Glutamatergic neuron (in vitro differentiated cells): Measurements from ENCODE around the gene TFDP1. TPM values are rescaled to one million over a fixed set of nuclear protein-coding genes. Genes with fewer than 3 reads are reported as not detected.
"Not testable (repeated sequence)": the region's sequence is repeated elsewhere in the genome, so short reads cannot be mapped to it uniquely, and the experiment has no call there.

ENCODE experiments used
- DNase-seq: peaks from one replicate; pipeline ENCODE4 v3.0.0; 2022
- H3K27ac Mint-ChIP-seq: one replicate; pipeline ENCODE4 v1.8.0; 2020; ENCODE audit warnings: mild to moderate bottlenecking, mixed read lengths, inconsistent platforms; ENCODE audit not compliant: unreplicated experiment
- H3K27me3 Mint-ChIP-seq: one replicate; pipeline ENCODE4 v1.8.0; 2020; ENCODE audit warnings: mild to moderate bottlenecking, moderate library complexity, mixed read lengths, inconsistent platforms; ENCODE audit not compliant: unreplicated experiment
- H3K36me3 Mint-ChIP-seq: one replicate; pipeline ENCODE4 v1.8.0; 2020; ENCODE audit warnings: mild to moderate bottlenecking, mixed read lengths, inconsistent platforms; ENCODE audit not compliant: unreplicated experiment
- H3K4me1 Mint-ChIP-seq: one replicate; pipeline ENCODE4 v1.8.0; 2020; ENCODE audit warnings: mild to moderate bottlenecking, low read depth, mixed read lengths, inconsistent platforms; ENCODE audit not compliant: unreplicated experiment
- H3K4me3 Mint-ChIP-seq: one replicate; pipeline ENCODE4 v1.8.0; 2020; ENCODE audit warnings: mild to moderate bottlenecking, mixed read lengths, inconsistent platforms; ENCODE audit not compliant: unreplicated experiment
- H3K9me3 Mint-ChIP-seq: one replicate; pipeline ENCODE4 v1.8.0; 2020; ENCODE audit warnings: mild to moderate bottlenecking, moderate library complexity, mixed read lengths, inconsistent platforms; ENCODE audit not compliant: unreplicated experiment
- CTCF ChIP-seq: fragments of 200-600 bp; sonication (generic); IDR thresholded peaks from one replicate; pipeline ENCODE4 v1.5.0; 2021; ENCODE audit not compliant: partially characterized antibody, unreplicated experiment
- total RNA-seq: library from RNA; stranded (reverse); fragmentation: NEBNext Ultra II Directional; extraction: Animal tissue kit (Norgen Biotek cat#: 25700); gene quantifications from one replicate; pipeline ENCODE4 v1.2.1, GENCODE V29; 2021; ENCODE audit not compliant: unreplicated experiment

The TFDP1 gene
- total RNA-seq, 1 donor from 2014 or later: 62.0 TPM

GRCh38 chr13:113623491-113624234 is 39.1 kb downstream of the TFDP1 start:
- peaks cover 39% of the 10 kb centered on the region for H3K9me3 Mint-ChIP-seq
- no peak overlapping the region for H3K4me3 Mint-ChIP-seq
- DNase-seq: no peak
- peaks cover 41% of the 10 kb centered on the region for H3K4me1 Mint-ChIP-seq
- H3K27me3 Mint-ChIP-seq: peaks cover 22% of the 10 kb centered on the region
- no peak overlapping the region for H3K27ac Mint-ChIP-seq
- TF ChIP-seq CTCF: no peak
- H3K36me3 Mint-ChIP-seq: peaks cover 33% of the 10 kb centered on the region

DNA sequence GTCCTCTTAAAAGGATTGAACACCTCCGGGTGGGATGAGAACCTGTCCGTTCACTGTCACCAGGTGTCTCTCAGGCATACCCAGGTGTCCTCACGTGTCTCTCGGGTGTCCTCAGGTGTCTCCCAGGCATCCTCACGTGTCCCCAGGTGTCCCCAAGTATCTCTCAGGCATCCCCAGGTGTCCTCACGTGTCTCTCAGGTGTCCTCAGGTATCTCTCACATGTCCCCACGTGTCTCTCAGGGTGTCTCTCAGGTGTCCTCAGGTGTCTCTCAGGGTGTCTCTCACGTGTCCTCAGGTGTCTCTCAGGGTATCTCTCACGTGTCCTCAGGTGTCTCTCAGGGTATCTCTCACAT is 39.7 kb downstream of the TFDP1 start:
- H3K36me3 Mint-ChIP-seq: peaks cover 33% of the 10 kb centered on the region
- H3K4me1 Mint-ChIP-seq: peaks cover 43% of the 10 kb centered on the region
- peak overlapping the region; percentile 59 for H3K27ac Mint-ChIP-seq
- peaks cover 40% of the 10 kb centered on the region for H3K9me3 Mint-ChIP-seq
- peaks cover 21% of the 10 kb centered on the region for H3K27me3 Mint-ChIP-seq
- no peak for DNase-seq
- H3K4me3 Mint-ChIP-seq: no peak overlapping the region
- TF ChIP-seq CTCF: no peak

- Mint-ChIP-seq H3K27ac (peak overlapping the region; percentile 59), H3K9me3 (peaks cover 42% of the 10 kb centered on the region)
- not testable (repeated sequence) for H3K4me3 Mint-ChIP-seq
These were observed 40.2 kb downstream of the TFDP1 start for GRCh38 chr13:113624640-113625304.

DNA sequence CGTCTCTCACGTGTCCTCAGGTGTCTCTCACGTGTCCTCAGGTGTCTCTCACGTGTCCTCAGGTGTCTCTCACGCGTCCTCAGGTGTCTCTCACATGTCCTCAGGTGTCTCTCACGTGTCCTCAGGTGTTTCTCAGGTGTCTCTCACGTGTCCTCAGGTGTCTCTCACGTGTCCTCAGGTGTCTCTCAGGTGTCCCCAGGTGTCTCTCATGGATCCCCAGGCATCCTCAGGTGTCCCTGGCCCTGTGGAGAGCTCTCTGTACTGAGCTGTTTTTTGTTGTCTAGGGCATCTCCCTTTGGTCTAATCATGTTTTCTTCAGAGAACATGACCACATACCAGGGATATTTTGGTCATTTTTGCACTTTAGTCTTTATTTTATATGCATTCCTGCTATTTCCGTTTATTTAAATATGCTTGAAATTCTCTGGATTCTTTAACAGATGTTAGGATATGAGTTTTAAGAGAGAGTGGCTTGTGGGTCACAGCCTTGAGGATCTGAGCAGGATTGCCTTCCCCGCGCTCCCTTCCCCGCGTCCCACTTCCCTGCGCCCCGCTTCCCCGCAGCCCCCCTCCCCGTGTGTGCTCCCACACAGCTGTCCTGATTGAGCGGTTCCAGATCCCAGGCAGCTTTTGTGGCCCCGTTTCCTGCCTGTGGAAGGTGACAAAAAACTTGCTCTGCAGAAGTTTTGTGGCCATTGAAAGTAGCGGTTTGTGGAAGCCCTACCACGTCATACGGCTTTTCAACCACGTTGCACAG is 41.6 kb downstream of the TFDP1 start:
- no peak overlapping the region for H3K4me3 Mint-ChIP-seq
- H3K27me3 Mint-ChIP-seq: peaks cover 22% of the 10 kb centered on the region
- peaks cover 35% of the 10 kb centered on the region for H3K9me3 Mint-ChIP-seq
- H3K36me3 Mint-ChIP-seq: peaks cover 33% of the 10 kb centered on the region
- peaks cover 49% of the 10 kb centered on the region for H3K4me1 Mint-ChIP-seq
- TF ChIP-seq CTCF: no peak
- H3K27ac Mint-ChIP-seq: peak overlapping the region; percentile 76
- DNase-seq: peak; percentile 14

More at GRCh38 chr13:113624640-113625304, 40.2 kb downstream of the TFDP1 start:
- Mint-ChIP-seq H3K4me1 (peaks cover 47% of the 10 kb centered on the region), H3K36me3 (peaks cover 33% of the 10 kb centered on the region), H3K27me3 (peaks cover 22% of the 10 kb centered on the region)
- DNase-seq: not testable (repeated sequence)

DNA sequence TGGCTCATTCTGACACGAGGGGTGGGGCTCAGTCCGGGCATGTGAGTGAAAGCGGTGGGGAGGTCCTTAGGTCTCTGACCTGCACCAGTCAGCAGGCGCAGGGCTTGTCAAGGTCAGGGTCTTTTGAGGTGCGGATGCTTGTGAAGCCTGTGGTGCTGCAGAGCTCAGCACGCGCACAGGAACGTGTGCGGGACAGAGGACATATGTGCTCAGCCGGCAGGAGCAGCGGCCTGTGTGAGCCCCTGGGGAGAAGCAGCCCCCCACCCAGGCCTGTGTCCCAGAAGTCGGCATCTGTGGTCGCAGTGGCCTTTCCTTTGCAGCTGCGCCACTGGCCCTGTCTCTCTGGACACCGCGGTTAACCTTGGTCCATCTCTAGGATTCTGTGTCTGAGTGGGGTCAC is 42.6 kb downstream of the TFDP1 start:
- peaks cover 48% of the 10 kb centered on the region for H3K4me1 Mint-ChIP-seq
- H3K27me3 Mint-ChIP-seq: peaks cover 22% of the 10 kb centered on the region
- peak overlapping the region; percentile 76 for H3K27ac Mint-ChIP-seq
- H3K36me3 Mint-ChIP-seq: peaks cover 30% of the 10 kb centered on the region
- H3K9me3 Mint-ChIP-seq: peaks cover 37% of the 10 kb centered on the region
- no peak for TF ChIP-seq CTCF
- peak; percentile 58 for DNase-seq
- peak overlapping the region; percentile 24 for H3K4me3 Mint-ChIP-seq
